GM19452 (cell line): ENCODE measurements around the gene ZFYVE9.
"Not testable (repeated sequence)": the region's sequence is repeated elsewhere in the genome, so short reads cannot be mapped to it uniquely, and the experiment has no call there.

ENCODE experiments used
- ATAC-seq: cut with Tn5 transposase; IDR thresholded peaks from one replicate; pipeline ENCODE4 v1.9.1; 2021; ENCODE audit not compliant: unreplicated experiment

Gene ZFYVE9

DNA sequence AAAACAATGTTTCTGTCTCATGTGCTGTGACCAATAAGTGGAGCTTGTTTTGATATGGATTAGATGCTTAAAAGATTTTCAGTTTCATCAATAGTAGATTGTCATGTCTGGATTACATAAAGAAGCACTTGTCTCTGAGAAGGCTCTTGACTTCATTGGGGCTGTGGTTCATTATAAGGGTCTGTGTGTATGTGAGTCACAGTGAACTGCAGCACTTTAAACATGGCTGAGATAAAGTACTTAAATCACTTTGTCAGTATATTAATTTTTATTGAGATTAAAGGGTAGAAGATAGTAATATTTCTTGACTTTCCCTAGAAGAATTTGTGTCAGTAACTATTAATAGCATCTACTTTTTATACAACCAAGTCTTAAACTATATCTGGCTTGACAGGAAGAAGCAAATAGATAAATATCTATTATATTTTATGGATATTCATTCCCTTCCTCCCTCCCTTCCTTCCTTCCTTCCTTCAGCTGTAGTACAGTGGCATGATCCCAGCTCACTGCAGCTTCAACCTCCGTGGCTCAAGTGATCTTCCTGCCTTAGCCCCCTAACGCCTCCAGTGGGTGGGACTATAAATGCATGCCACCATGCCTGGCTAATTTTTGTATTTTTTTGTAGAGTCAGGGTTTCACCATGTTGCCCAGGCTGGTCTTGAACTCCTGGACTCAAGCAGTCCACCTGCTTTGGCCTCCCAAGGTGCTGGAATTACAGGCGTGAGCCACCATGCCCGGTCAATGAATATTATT, 48.8 kb downstream of the ZFYVE9 start:
- ATAC-seq = no peak

DNA sequence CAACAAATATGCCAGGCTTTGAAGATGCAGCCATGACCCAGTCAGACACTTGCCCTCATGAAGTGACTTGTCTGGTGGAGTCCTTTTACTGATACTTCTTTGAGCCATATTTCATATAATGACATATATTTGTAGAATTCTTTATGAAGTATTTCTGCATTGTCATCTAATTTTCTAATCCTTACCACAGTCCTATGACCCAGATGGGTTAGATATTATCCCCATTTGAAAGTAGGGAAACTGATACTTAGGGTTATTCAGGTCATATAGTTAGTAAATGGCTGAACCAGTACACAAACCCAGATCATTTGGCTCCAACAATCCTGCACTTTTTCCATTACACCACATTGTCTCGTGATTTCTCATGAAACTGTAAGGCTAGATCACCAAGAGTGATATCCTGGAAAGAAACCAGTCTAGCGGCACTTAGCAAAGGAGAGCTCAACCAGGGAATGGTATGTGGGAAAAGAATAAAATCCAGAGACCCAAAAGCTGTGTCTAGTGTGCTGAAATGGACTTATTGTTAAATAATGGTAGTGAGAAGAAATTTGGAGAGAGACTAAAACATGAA, 49.6 kb downstream of the ZFYVE9 start:
- no peak for ATAC-seq

DNA sequence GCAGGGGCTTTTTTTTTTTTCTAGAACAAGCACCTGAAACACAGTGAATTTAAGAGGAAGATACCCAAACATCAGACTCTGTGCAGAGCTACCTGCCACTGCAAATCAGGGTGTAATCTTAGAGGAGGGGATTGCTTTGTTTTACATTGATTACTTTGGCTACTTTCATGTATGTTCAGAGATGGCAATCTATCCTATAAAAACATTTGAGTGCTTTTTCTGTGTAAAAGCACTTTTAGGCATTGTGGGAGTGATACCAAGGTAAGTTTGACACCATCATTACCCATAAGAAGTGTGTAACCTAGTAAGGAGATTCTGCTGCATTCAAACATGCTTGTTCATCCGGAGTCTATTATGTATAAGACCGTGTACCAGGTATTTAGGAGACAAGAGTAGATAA, 50.1 kb downstream of the ZFYVE9 start:
- no peak for ATAC-seq

DNA sequence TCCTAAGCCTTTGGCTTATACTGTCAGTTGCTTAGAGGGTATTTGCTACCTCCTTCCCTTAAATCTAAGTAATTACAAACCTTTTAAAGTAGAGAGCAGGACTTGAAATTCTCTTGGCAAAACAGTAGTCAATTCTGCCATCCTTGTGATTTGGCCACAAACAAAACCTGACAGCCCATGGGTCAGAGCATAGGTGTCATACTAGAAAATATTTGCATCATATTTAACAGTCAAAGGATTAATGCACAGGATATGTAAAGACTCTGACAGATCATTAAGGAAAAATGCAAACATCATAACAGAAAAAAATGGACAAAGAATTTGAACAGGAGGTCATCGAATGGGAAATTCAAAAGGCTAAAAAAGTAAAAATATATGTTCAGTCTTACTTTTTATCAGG, 50.5 kb downstream of the ZFYVE9 start:
- no peak for ATAC-seq

DNA sequence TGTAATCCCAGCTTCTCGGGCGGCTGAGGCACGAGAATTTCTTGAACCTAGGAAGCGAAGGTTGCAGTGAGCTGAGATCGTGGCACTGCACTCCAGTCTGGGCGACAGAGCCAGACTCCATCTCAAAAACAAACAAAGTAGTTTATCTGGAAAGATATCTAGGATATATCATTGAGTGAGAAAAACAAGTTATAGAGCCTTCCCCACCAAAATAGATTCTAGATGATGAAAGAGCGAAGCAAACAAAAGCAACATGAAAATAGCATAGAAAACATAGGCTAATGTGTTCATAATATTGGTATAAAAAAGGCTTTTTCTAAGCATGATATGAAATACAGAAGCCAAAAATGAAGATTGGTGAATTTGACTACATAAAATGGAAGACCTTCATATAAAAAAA, 52.1 kb downstream of the ZFYVE9 start:
- ATAC-seq = no peak

DNA sequence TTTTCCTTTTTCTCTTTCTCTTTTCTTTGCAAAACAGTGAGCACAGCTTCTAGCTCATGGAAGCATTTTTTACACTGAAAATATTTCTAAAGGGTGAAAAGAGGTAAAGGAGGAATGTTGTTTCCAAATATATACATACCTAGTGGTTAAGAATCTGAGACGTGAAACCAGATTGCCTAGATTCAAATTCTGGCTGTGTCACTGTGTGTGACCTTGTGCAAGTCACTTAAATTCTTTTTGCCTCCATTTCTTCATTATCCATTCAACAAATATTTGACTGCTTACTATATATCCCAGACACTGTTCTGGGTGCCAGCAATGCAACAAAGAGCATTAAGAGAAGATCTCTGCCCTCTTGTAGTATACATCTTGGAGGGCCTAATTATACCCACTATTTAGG, 53.3 kb downstream of the ZFYVE9 start:
- no peak for ATAC-seq

DNA sequence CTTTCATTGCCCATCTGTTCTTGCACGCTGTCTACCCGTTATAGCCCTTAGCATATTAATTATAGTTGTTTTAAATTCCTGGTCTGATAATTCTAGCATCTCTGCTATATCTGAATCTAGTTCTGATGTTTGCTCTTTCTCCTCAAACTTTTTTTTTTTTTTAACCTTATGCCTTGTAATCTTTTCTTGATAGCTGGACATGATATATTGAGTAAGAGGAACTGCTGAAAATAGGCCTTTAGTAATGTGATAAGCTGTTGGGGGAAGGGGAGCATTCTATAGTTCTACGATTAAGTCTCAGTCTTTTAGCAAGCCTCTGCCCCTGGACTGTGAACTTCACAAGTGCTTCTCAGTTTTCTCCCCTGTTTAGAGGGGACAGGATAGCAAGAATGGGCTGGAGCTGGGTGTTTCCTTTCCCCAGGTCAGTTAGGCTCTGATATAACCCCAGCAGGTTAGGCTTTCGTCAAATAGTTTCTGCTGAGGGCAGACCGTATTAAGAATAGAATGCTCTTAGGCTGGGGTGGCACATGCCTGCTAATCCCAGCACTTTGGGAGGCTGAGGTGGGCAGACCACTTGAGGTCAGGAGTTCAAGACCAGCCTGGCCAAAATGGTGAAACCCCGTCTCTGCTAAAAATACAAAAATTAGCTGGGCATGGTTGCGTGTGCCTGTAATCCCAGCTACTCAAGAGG, 62.2 kb downstream of the ZFYVE9 start:
- no peak for ATAC-seq

DNA sequence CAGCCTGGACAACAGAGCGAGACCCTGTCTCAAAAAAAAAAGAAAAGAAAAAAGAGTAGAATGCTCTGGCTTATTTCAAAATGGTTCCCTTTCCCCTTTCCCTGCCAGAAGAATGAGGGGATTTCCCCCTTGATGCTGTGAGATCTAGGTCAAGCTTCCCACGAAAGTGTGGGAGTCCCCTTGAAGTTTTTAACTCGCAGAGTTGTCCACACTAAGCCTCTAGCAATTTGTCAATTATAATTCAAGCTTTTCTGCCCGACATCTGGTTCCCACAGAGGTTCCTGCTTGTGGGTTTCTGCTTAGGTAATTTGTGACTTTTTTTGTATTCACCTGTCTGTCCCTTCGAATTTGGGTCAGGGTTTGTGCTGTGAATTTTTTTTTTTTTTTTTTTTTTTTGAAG, 62.8 kb downstream of the ZFYVE9 start:
- ATAC-seq = no peak

DNA sequence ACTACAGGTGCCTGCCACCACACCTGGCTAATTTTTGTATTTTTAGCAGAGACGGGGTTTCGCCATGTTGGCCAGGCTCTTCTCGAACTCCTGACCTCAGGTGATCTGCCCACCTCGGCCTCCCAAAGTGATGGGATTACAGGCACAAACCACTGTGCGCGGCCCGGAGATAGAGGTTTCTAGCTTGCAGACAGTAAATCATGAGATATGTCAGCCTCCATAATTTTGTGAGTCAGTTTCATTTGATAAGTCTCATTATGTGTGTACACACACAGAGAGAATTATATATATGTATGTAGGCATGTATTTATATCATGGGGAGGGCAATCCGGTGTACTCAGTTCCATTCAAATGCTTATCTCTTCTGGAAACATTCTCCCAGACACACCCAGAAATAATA, 64.8 kb downstream of the ZFYVE9 start:
- not testable (repeated sequence) for ATAC-seq

DNA sequence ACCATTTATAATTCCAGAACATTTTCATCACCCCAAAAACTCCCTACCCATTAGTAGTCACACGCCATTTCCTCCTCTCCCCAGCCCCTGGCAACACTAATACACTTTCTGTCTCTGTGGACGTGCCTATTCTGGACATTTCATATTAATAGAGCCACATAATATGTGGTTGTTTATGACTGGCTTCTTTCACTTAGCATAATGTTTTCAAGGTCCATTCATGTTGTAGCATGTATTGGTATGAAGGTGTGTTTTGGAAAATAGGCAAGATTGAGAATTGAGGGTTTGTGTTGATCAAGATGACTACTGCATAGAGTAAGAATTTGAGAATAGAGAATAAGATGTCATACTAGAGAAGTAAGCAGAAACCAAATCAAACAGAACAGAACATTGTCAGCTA, 67.5 kb downstream of the ZFYVE9 start:
- no peak for ATAC-seq

DNA sequence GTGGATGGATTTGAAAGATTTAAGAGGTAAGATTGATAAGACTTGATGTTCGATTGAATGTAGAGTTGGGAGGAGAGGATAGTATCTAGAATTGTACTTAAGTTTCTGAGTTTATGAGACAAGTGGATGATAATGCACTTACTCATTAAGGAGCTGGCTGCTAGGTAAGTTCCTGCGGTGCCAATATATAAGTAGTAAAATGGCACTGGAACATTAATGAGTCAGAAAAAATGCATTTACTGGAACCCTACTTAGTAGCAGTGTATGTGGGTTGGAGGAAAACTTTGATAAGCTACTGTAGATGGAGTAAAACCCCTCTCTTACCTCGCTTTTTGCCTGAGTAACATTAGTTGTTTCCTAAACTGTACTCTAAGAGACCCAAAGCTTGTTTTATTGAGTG, 68.2 kb downstream of the ZFYVE9 start:
- no peak for ATAC-seq

DNA sequence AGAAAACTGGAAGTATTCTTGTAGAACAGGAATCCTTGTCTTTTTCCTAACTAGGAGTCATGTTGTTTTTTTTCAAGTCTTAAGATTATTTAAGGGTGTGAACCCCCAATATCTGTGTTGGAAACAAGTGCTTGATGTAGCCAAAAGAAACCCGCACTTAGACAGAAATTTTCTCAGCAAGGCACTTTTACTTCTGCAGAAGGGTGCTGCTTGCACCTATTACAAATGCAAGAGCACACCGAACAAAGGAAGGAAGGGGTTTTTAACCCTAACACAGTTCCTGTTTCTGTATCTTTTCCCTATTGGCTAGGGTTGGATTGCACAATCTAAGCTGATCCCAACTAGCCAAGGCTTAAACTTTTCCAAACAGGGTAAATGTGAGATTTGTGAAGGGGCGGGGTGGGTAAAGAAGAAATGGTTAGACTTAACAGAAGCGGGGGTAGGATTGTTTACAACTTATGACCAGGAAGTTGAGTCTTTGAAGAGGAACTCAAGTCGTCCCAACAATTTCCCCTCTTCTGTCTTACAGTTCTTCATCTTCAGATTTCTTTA, 75.1 kb downstream of the ZFYVE9 start:
- no peak for ATAC-seq

DNA sequence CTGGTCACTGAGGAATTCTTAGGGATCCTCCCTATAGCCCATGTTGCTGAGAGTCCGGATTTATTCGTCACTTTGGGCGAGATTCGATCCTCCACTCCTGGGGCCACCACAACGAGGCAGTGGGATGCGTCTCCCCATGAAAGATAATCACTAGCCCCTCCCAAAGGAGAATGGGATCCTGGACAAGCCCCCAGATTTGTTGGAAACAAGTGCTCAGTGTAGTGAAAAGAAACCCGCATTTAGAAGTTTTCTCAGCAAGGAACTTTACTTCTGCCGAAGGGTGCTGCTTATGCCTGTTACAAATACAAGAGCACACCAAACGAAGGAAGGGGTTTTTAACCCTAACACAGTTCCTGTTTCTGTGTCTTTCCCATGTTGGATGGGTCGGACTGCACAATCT, 83.3 kb downstream of the ZFYVE9 start:
- ATAC-seq = no peak

DNA sequence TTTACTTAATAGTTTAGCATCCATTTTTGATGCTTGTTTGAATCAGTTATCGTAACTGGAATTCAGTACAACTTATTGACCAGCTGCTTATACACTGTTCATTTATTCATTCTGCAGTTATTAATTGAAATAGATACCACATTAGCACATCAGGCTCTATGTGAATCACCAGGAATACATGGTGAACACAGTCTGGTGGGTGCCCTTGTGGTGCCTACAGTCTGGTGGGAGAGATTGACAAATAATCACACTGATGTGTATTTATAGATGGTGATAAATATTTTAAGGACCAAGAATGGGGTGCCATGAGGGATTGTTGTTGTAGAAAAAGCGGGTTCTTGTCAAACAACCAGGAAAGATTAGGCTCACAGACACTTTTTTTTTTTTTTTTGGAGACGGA, 87.6 kb downstream of the ZFYVE9 start:
- no peak for ATAC-seq

DNA sequence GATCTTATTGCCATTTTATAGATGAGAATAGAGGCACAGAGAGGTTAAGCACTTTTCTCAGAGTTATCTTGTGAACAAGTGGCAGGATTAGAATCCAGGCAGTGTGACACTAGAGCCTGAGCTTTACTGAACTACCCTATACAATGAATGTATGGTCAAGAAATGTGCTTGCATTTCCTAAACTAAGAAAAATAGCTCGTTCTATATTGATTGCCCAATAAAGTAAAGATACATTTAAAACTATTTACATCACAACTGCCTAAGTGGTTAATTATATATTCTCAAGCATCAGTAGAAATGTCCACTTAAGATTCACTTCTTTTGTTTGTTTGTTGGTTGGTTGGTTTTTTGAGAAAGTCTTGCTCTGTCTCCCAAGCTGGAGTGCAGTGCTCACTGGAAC, 91.6 kb downstream of the ZFYVE9 start:
- ATAC-seq = no peak

DNA sequence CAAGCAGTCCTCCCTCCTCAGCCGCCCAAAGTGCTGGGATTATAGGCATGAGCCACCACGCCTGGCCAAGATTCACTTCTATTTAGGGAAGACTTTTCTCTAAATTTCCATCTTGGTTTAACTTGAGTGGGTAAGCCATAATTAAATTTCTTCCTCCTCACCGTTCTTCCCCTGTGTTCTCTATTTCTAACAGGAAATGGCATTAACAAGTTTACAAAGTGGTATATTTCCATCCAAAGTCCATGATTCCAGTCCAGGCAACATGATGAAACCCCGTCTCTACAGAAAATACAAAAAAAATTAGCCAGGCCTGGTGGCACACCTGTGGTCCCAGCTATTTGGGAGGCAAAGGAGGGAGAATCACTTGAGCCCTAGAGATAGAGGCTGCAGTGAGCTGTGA, 92.1 kb downstream of the ZFYVE9 start:
- ATAC-seq = no peak

DNA sequence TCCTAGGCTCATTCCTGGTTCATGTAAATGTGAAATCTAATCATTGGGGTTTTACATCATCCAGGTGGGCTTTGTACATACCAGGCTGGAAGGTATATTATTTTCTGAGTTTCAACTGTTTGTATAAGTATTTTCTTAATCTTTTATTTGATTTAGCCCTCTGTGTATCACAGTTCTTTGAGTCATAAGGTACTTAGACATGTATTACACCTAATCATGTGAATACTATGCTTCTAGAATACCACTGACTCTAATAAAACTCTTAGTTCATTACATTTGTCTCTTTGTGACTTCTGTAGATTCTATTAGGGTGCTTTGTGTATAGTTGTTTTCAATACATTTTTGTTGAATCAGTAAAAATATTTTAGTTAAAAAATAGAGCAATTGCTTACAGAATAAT, 92.8 kb downstream of the ZFYVE9 start:
- ATAC-seq = no peak

DNA sequence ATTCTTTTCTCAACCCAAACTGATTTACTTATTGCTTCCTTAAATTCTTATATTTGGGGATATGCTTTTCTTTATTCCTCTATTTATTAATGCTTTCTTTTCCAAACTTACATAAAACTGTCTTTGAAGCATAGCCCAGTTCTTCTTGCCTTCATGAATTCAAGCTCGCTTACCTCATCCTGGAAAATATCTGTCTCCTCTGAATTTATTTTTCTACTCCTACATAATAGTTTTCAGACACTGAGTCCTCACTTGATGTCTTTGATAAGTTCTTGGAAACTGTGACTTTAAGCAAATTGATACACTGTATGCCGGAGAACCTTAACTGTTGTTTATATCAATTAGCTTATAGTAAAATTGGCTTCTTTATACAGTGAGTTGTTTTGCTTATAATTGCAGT, 93.8 kb downstream of the ZFYVE9 start:
- no peak for ATAC-seq

DNA sequence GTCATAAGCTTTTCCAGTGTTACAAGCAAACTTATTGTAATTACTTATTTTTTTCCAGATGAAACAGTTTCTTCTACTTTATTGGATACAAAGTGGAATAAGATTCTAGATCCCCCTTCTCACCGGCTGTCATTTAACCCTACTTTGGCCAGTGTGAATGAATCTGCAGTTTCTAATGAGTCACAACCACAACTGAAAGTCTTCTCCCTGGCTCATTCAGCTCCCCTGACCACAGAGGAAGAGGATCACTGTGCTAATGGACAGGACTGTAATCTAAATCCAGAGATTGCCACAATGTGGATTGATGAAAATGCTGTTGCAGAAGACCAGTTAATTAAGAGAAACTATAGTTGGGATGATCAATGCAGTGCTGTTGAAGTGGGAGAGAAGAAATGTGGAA, 95.5 kb downstream of the ZFYVE9 start:
- ATAC-seq = no peak

DNA sequence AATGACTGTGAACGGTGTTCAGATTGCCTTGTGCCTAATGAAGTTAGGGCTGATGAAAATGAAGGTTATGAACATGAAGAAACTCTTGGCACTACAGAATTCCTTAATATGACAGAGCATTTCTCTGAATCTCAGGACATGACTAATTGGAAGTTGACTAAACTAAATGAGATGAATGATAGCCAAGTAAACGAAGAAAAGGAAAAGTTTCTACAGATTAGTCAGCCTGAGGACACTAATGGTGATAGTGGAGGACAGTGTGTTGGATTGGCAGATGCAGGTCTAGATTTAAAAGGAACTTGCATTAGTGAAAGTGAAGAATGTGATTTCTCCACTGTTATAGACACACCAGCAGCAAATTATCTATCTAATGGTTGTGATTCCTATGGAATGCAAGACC, 96.6 kb downstream of the ZFYVE9 start:
- ATAC-seq = no peak

DNA sequence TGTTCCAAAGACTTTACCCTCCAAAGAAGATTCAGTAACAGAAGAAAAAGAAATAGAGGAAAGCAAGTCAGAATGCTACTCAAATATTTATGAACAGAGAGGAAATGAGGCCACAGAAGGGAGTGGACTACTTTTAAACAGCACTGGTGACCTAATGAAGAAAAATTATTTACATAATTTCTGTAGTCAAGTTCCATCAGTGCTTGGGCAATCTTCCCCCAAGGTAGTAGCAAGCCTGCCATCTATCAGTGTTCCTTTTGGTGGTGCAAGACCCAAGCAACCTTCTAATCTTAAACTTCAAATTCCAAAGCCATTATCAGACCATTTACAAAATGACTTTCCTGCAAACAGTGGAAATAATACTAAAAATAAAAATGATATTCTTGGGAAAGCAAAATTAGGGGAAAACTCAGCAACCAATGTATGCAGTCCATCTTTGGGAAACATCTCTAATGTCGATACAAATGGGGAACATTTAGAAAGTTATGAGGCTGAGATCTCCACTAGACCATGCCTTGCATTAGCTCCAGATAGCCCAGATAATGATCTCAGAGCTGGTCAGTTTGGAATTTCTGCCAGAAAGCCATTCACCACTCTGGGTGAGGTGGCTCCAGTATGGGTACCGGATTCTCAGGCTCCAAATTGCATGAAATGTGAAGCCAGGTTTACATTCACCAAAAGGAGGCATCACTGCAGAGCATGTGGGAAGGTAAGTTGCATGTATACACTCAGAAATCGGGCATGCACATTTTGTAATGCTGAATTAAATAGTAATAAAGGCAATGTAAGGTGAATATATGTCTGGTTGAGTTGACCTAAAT, 97.2 kb downstream of the ZFYVE9 start:
- ATAC-seq = no peak

DNA sequence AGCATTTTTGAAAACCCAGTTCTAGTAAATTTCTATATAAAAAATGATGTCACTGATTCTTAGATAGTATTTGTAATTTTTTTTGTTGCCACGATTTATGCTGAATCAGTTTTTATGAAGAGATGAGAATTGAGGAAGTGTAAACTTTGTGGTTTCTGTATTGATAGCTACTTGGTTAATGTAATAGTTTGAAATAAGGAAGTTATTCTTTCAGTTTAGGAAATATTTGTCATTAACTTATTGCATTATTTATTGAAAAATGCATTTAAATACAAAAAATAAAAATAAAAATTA, 97.8 kb downstream of the ZFYVE9 start:
- ATAC-seq = no peak
